GM19395 (cell line): Measurements from ENCODE around the gene RNU1-1.
"Not testable (repeated sequence)": the region's sequence is repeated elsewhere in the genome, so short reads cannot be mapped to it uniquely, and the experiment has no call there.

Experiments used
- ATAC-seq: cut with Tn5 transposase; IDR thresholded peaks from one replicate; pipeline ENCODE4 v1.9.1; 2021; ENCODE audit warnings: mild to moderate bottlenecking, moderate library complexity; ENCODE audit not compliant: unreplicated experiment

Gene RNU1-1

GRCh38 chr1:16525769-16526168, 11.7 kb upstream of the RNU1-1 start:
- ATAC-seq = not testable (repeated sequence)

GRCh38 chr1:16521679-16522078, 7.6 kb upstream of the RNU1-1 start:
- ATAC-seq = not testable (repeated sequence)

- ATAC-seq = no peak
These were observed 7.2 kb upstream of the RNU1-1 start for GRCh38 chr1:16521288-16521583.

GRCh38 chr1:16520435-16521287, 6.6 kb upstream of the RNU1-1 start:
- not testable (repeated sequence) for ATAC-seq

- ATAC-seq = not testable (repeated sequence)
These were observed 5.3 kb upstream of the RNU1-1 start for GRCh38 chr1:16519255-16519951.

- ATAC-seq = not testable (repeated sequence)
These were observed 4.8 kb upstream of the RNU1-1 start for GRCh38 chr1:16518913-16519254.

- not testable (repeated sequence) for ATAC-seq
These were observed 2.8 kb upstream of the RNU1-1 start for GRCh38 chr1:16516694-16517410.

- peak; percentile 99 for ATAC-seq
These were observed 526 bp downstream of the RNU1-1 start for GRCh38 chr1:16513412-16514106.

GRCh38 chr1:16512624-16513411, 1.3 kb downstream of the RNU1-1 start:
- not testable (repeated sequence) for ATAC-seq

- not testable (repeated sequence) for ATAC-seq
These were observed 2.2 kb downstream of the RNU1-1 start for GRCh38 chr1:16511926-16512325.

GRCh38 chr1:16508861-16509445, 5.1 kb downstream of the RNU1-1 start:
- ATAC-seq = not testable (repeated sequence)

GRCh38 chr1:16506364-16507136, 7.5 kb downstream of the RNU1-1 start:
- not testable (repeated sequence) for ATAC-seq

- ATAC-seq = not testable (repeated sequence)
These were observed 8.2 kb downstream of the RNU1-1 start for GRCh38 chr1:16505870-16506269.

- no peak for ATAC-seq
These were observed 10.6 kb downstream of the RNU1-1 start for GRCh38 chr1:16503494-16503893.

GRCh38 chr1:16501446-16501845, 12.6 kb downstream of the RNU1-1 start:
- not testable (repeated sequence) for ATAC-seq

- ATAC-seq = not testable (repeated sequence)
These were observed 13.1 kb downstream of the RNU1-1 start for GRCh38 chr1:16500975-16501374.

GRCh38 chr1:16500466-16500865, 13.6 kb downstream of the RNU1-1 start:
- not testable (repeated sequence) for ATAC-seq

GRCh38 chr1:16498573-16499413, 15.3 kb downstream of the RNU1-1 start:
- peak; percentile 78 for ATAC-seq
